Neural cell (in vitro differentiated cells): Measurements from ENCODE around the gene WNT7B. TPM values are rescaled to one million over a fixed set of nuclear protein-coding genes. Genes with fewer than 3 reads are reported as not detected.

Source experiments
- H2AFZ ChIP-seq: fragments of 200-600, 300-800 bp; sonication (generic), shearing (Covaris generic); 2 replicates; pipeline ENCODE4 v1.6.0; 2014; ENCODE audit warnings: low read depth, mild to moderate bottlenecking, antibody characterized with exemption, low read length, moderate library complexity
- H3F3A ChIP-seq: fragments of 200-600 bp; shearing (Covaris generic); 2 replicates; pipeline ENCODE4 v1.6.1; 2016; ENCODE audit warnings: mild to moderate bottlenecking, moderate library complexity, mixed read lengths, antibody characterized with exemption, low read length; ENCODE audit not compliant: insufficient read depth, poor library complexity, severe bottlenecking
- H3K27ac ChIP-seq: fragments of 200-600, 300-800 bp; sonication (generic), shearing (Covaris generic); 2 replicates; pipeline ENCODE4 v1.5.1; 2014; ENCODE audit warnings: mild to moderate bottlenecking, low read length, moderate library complexity
- H3K27me3 ChIP-seq: fragments of 300-800, 200-600 bp; sonication (generic), shearing (Covaris generic); 2 replicates; pipeline ENCODE4 v1.6.0; 2014; ENCODE audit warnings: mild to moderate bottlenecking, low read depth, low read length, moderate library complexity; ENCODE audit not compliant: insufficient read depth
- H3K36me3 ChIP-seq: fragments of 300-800, 200-600 bp; sonication (generic), shearing (Covaris generic); 2 replicates; pipeline ENCODE4 v1.5.1; 2014; ENCODE audit warnings: mild to moderate bottlenecking, antibody characterized with exemption, low read length, moderate library complexity; ENCODE audit not compliant: insufficient read depth
- H3K4me2 ChIP-seq: fragments of 300-800, 200-600 bp; sonication (generic), shearing (Covaris generic); 2 replicates; pipeline ENCODE4 v1.6.0; 2014; ENCODE audit warnings: mild to moderate bottlenecking, low read length
- H3K4me3 ChIP-seq: fragments of 300-800, 200-600 bp; sonication (generic), shearing (Covaris generic); 2 replicates; pipeline ENCODE4 v1.5.1; 2014; ENCODE audit warnings: mild to moderate bottlenecking, low read length, moderate library complexity
- H3K79me2 ChIP-seq: fragments of 200-600 bp; shearing (Covaris generic); replicated peaks from 2 replicates; pipeline ENCODE4 v1.6.0; 2014; ENCODE audit warnings: mild to moderate bottlenecking, low read length, moderate library complexity; ENCODE audit not compliant: insufficient read depth
- H3K9ac ChIP-seq: fragments of 300-800, 200-600 bp; sonication (generic), shearing (Covaris generic); 2 replicates; pipeline ENCODE4 v1.6.1; 2016; ENCODE audit warnings: mild to moderate bottlenecking, low read length, mixed read lengths
- H3K9me2 ChIP-seq: fragments of 200-600 bp; shearing (Covaris generic); 2 replicates; pipeline ENCODE4 v1.6.1; 2016; ENCODE audit warnings: mild to moderate bottlenecking, low read length, mixed read lengths; ENCODE audit not compliant: insufficient read depth
- H3K9me3 ChIP-seq: fragments of 200-600, 300-800 bp; sonication (generic), shearing (Covaris generic); 2 replicates; pipeline ENCODE4 v1.6.1; 2016; ENCODE audit warnings: mild to moderate bottlenecking, mixed run types, low read length, moderate library complexity, mixed read lengths
- H4K20me1 ChIP-seq: fragments of 200-600 bp; shearing (Covaris generic); 2 replicates; pipeline ENCODE4 v1.6.1; 2016; ENCODE audit warnings: mild to moderate bottlenecking, mixed run types; ENCODE audit not compliant: insufficient read depth
- CTCF ChIP-seq: fragments of 450-650 bp; IDR thresholded peaks from 2 replicates; pipeline ENCODE4 v1.5.1; 2014; ENCODE audit warnings: antibody characterized with exemption, mild to moderate bottlenecking, moderate library complexity; ENCODE audit not compliant: poor library complexity, severe bottlenecking
- EP300 ChIP-seq: fragments of 450-650 bp; conservative IDR thresholded peaks from 2 replicates; pipeline ENCODE4 v1.6.1; 2014; ENCODE audit warnings: antibody characterized with exemption, mild to moderate bottlenecking, moderate library complexity; ENCODE audit not compliant: poor library complexity, severe bottlenecking
- EZH2 ChIP-seq: fragments of 200-600, 300-800 bp; shearing (Covaris generic), sonication (generic); IDR thresholded peaks from 2 replicates; pipeline ENCODE4 v1.6.1; 2014; ENCODE audit warnings: antibody characterized with exemption, low read length, borderline replicate concordance, mild to moderate bottlenecking; ENCODE audit not compliant: insufficient read depth, poor library complexity, severe bottlenecking
- MXI1 ChIP-seq: fragments of 450-650 bp; conservative IDR thresholded peaks from 2 replicates; pipeline ENCODE4 v1.6.1; 2014; ENCODE audit warnings: antibody characterized with exemption, mild to moderate bottlenecking; ENCODE audit not compliant: poor library complexity, severe bottlenecking
- POLR2AphosphoS5 ChIP-seq: IDR thresholded peaks from 2 replicates; pipeline ENCODE4 v1.6.1; 2012
- RAD21 ChIP-seq: fragments of 450-650 bp; conservative IDR thresholded peaks from 2 replicates; pipeline ENCODE4 v1.6.1; 2014; ENCODE audit warnings: antibody characterized with exemption, mild to moderate bottlenecking, moderate library complexity
- REST ChIP-seq: IDR thresholded peaks from 2 replicates; pipeline ENCODE4 v1.6.1; 2012; ENCODE audit warnings: borderline replicate concordance
- SMC3 ChIP-seq: fragments of 450-650 bp; conservative IDR thresholded peaks from 2 replicates; pipeline ENCODE4 v1.6.1; 2014; ENCODE audit warnings: antibody characterized with exemption, mild to moderate bottlenecking, moderate library complexity; ENCODE audit not compliant: poor library complexity
- TAF1 ChIP-seq: IDR thresholded peaks from 2 replicates; pipeline ENCODE4 v1.6.1; 2012; ENCODE audit warnings: low read depth
- polyA plus RNA-seq: library from polyadenylated mRNA; depleted of rRNA; stranded (reverse); fragments of >200 nt; gene quantifications from 2 replicates; pipeline ENCODE4 v1.2.3, GENCODE V29; 2014

Gene WNT7B
- polyA plus RNA-seq, 1 donor from 2014 or later, result 0.16 TPM

DNA sequence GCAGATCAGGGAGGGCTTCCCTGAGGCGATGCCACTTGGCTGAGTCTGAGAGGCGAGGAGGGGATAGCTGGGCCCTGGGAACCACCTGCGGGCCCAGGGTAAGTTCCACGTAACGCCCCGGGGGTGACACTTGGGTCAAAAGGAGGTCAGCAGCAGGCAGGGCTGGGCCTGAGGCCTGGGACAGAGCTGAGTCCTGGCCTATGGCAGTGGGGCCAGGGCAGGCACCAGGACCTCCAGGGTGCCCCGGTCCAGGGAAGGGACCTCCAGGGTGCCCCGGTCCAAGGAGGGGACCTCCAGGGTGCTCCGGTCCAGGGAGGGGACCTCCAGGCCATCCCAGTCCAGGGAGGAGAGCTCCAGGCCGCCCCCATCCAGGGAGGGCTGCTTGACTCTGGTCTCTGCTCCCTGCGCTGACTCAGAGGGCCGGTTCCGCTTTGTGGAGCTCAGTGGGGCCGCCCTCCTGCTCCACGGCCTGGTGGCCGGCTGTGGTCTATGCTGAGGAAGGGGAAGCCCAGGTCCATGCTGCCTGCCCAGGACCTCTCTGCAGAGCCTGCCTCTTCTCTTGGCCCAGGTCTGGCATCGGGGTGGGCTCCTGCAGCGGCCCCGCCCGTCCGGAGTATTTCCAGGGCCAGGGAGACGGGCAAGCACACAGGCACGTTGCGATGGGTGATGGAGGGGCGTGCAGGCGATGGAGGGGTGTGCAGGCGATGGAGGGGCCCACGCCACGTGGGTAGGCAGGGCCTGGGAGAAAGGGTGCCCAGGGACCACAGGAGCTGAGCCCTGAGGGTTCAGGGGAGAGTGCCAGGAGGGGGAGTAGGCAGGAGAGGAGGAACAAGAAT lies 19.5 kb upstream of the WNT7B start:
- no peak overlapping the region for H2AFZ ChIP-seq
- no peaks in the 10 kb centered on the region for H3K9me2 ChIP-seq
- no peak for TF ChIP-seq EZH2
- no peak overlapping the region for H3K4me2 ChIP-seq
- no peak overlapping the region for H3K27ac ChIP-seq
- no peaks in the 10 kb centered on the region for H3K36me3 ChIP-seq
- H3K9me3 ChIP-seq, result no peaks in the 10 kb centered on the region
- no peaks in the 10 kb centered on the region for H3K79me2 ChIP-seq
- no peaks in the 10 kb centered on the region for H4K20me1 ChIP-seq
- H3F3A ChIP-seq, result no peaks in the 10 kb centered on the region
- no peak overlapping the region for H3K4me3 ChIP-seq
- H3K9ac ChIP-seq, result no peak overlapping the region
- no peaks in the 10 kb centered on the region for H3K27me3 ChIP-seq

- Histone ChIP-seq H3F3A (no peaks in the 10 kb centered on the region), H3K79me2 (no peaks in the 10 kb centered on the region), H3K27me3 (no peaks in the 10 kb centered on the region), H4K20me1 (no peaks in the 10 kb centered on the region), H3K36me3 (no peaks in the 10 kb centered on the region), H3K9me2 (no peaks in the 10 kb centered on the region), H3K4me2 (no peak overlapping the region), H3K4me3 (no peak overlapping the region), H3K27ac (no peak overlapping the region), H3K9ac (no peak overlapping the region), H3K9me3 (no peaks in the 10 kb centered on the region), H2AFZ (no peak overlapping the region)
- no peak for TF ChIP-seq RAD21
- no peak for TF ChIP-seq REST
- TF ChIP-seq EP300, result no peak
- TF ChIP-seq EZH2, result no peak
- TF ChIP-seq POLR2AphosphoS5, result no peak
- TF ChIP-seq CTCF, result no peak
- TF ChIP-seq TAF1, result no peak
- TF ChIP-seq MXI1, result no peak
- TF ChIP-seq SMC3, result no peak
Observed at GRCh38 chr22:45995405-45996101, 18.6 kb upstream of the WNT7B start.
